Smooth muscle cell (in vitro differentiated cells): ENCODE results near the gene OSBPL8. TPM values are rescaled to one million over a fixed set of nuclear protein-coding genes. Genes with fewer than 3 reads are reported as not detected.

ENCODE experiments used
- DNase-seq: peaks from one replicate; lab custom pipeline; 2025; ENCODE audit not compliant: unreplicated experiment; lab: John Stamatoyannopoulos, UW
- H2AFZ ChIP-seq: fragments of 200-600 bp; sonication (generic); 2 replicates; pipeline ENCODE4 v1.6.0; 2016; ENCODE audit warnings: antibody characterized with exemption, low read depth, mild to moderate bottlenecking
- H3F3A ChIP-seq: fragments of 200-600 bp; sonication (generic); 2 replicates; pipeline ENCODE4 v1.6.0; 2017; ENCODE audit warnings: antibody characterized with exemption, low read depth
- H3K27ac ChIP-seq: fragments of 200-600 bp; sonication (generic); 2 replicates; pipeline ENCODE4 v1.5.1; 2016; ENCODE audit warnings: low read depth, mild to moderate bottlenecking
- H3K27me3 ChIP-seq: fragments of 200-600 bp; sonication (generic); 2 replicates; pipeline ENCODE4 v1.6.1; 2016; ENCODE audit warnings: low read depth, mild to moderate bottlenecking
- H3K36me3 ChIP-seq: fragments of 200-600 bp; sonication (generic); 2 replicates; pipeline ENCODE4 v1.5.1; 2016; ENCODE audit warnings: low read depth
- H3K4me1 ChIP-seq: fragments of 200-600 bp; sonication (generic); 2 replicates; pipeline ENCODE4 v1.5.1; 2016; ENCODE audit warnings: low read depth
- H3K4me2 ChIP-seq: fragments of 200-600 bp; sonication (generic); 2 replicates; pipeline ENCODE4 v1.6.0; 2016; ENCODE audit warnings: mild to moderate bottlenecking
- H3K4me3 ChIP-seq: fragments of 200-600 bp; sonication (generic); 2 replicates; pipeline ENCODE4 v1.5.1; 2016; ENCODE audit warnings: mild to moderate bottlenecking
- H3K79me2 ChIP-seq: fragments of 200-600 bp; sonication (generic); 2 replicates; pipeline ENCODE4 v1.6.0; 2016; ENCODE audit warnings: low read depth, mild to moderate bottlenecking
- H3K9ac ChIP-seq: fragments of 200-600 bp; sonication (generic); 2 replicates; pipeline ENCODE4 v1.6.0; 2016; ENCODE audit warnings: low read depth
- H3K9me3 ChIP-seq: fragments of 200-600 bp; sonication (generic); replicated peaks from 2 replicates; pipeline ENCODE4 v1.5.1; 2016; ENCODE audit warnings: low read depth
- H4K20me1 ChIP-seq: fragments of 200-600 bp; sonication (generic); 2 replicates; pipeline ENCODE4 v1.6.0; 2016; ENCODE audit warnings: low read depth
- WGBS: methylation state at CpG from one replicate; pipeline ENCODE4 v1.1.7; 2016; ENCODE audit warnings: low lambda C conversion rate; 5-methylcytosine and 5-hydroxymethylcytosine counted together
- polyA plus RNA-seq: library from polyadenylated mRNA; unstranded; fragments of >200 nt; fragmentation: Nextera tagmentation; extraction: Ambion mirVana; gene quantifications from 2 replicates; pipeline ENCODE4 v1.2.1, GENCODE V29; 2016
- total RNA-seq: library from RNA; depleted of rRNA; stranded (reverse); fragments of >200 nt; gene quantifications from 2 replicates; pipeline ENCODE4 v1.2.3, GENCODE V29; 2014
- TF ChIP-seq, protein P1 (sequence below): fragments of 200-600 bp; sonication (generic); IDR thresholded peaks from 2 replicates; pipeline ENCODE4 v1.5.1; 2017; ENCODE audit warnings: borderline replicate concordance, mild to moderate bottlenecking, antibody characterized with exemption; ENCODE audit not compliant: insufficient read depth, poor library complexity, severe bottlenecking

Gene OSBPL8
- total and polyA plus RNA-seq, 2 experiments from 2014 or later: 32.0 to 108 TPM

- Histone ChIP-seq H4K20me1 (peaks cover 70% of the 10 kb centered on the region), H3K27me3 (no peaks in the 10 kb centered on the region), H3K79me2 (peaks cover 90% of the 10 kb centered on the region), H3K4me3 (no peak overlapping the region), H2AFZ (no peak overlapping the region), H3F3A (no peaks in the 10 kb centered on the region), H3K36me3 (no peaks in the 10 kb centered on the region), H3K4me2 (no peak overlapping the region), H3K4me1 (peaks cover 11% of the 10 kb centered on the region), H3K27ac (no peak overlapping the region), H3K9me3 (no peaks in the 10 kb centered on the region), H3K9ac (no peak overlapping the region)
- no peak for DNase-seq
- 93% methylated on average over 4 of the region's 4 CpGs for WGBS
- TF ChIP-seq, protein P1, sequence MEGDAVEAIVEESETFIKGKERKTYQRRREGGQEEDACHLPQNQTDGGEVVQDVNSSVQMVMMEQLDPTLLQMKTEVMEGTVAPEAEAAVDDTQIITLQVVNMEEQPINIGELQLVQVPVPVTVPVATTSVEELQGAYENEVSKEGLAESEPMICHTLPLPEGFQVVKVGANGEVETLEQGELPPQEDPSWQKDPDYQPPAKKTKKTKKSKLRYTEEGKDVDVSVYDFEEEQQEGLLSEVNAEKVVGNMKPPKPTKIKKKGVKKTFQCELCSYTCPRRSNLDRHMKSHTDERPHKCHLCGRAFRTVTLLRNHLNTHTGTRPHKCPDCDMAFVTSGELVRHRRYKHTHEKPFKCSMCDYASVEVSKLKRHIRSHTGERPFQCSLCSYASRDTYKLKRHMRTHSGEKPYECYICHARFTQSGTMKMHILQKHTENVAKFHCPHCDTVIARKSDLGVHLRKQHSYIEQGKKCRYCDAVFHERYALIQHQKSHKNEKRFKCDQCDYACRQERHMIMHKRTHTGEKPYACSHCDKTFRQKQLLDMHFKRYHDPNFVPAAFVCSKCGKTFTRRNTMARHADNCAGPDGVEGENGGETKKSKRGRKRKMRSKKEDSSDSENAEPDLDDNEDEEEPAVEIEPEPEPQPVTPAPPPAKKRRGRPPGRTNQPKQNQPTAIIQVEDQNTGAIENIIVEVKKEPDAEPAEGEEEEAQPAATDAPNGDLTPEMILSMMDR: no peak
Observed at GRCh38 chr12:76532520-76532919, 27.1 kb downstream of the OSBPL8 start.

DNA sequence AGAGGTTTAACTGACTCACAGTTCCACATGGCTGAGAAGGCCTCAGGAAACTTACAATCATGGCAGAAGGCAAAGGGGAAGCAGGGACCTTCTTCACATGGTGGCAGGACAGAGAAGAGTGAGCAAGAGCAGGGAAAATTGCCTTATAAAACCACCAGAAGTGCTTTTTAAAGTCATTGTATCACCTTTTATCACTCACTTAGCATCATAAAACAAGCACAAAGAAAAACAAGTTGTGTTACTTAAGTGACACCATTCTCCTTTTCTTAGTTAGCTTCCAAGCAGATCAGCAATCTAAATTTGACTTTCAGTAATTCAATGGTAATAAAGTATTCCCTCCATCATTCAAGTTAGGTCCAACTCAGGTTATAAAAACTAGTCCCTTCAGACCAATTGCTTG lies 28.5 kb downstream of the OSBPL8 start:
- Histone ChIP-seq H3K36me3 (no peaks in the 10 kb centered on the region), H2AFZ (no peak overlapping the region), H3K4me2 (no peak overlapping the region), H3K27me3 (no peaks in the 10 kb centered on the region), H3K27ac (no peak overlapping the region), H3K4me1 (peaks cover 11% of the 10 kb centered on the region), H3K4me3 (no peak overlapping the region), H4K20me1 (peaks cover 74% of the 10 kb centered on the region), H3K79me2 (peaks cover 89% of the 10 kb centered on the region), H3F3A (no peaks in the 10 kb centered on the region), H3K9ac (no peak overlapping the region), H3K9me3 (no peaks in the 10 kb centered on the region)
- TF ChIP-seq, protein P1: no peak
- DNase-seq: no peak

DNA sequence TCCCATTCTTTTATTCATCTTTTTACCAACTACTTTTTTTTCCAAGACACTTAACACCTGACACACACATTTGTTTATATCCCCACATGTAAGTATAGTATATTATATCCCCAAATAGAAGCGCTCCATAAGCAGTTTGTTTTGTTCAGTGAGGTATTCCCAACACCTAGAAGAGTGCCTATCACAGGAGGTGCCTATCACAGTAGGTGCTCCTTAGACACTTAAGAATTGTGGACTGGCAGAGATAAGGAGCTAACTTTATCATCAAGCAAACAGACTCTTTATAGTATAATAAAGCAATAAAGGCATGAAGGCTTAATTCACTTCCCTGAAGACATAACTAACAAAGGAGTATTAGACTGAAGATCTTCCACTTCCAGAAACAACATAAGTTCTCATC lies 29.1 kb downstream of the OSBPL8 start:
- H3K79me2 ChIP-seq: peaks cover 89% of the 10 kb centered on the region
- H3K4me1 ChIP-seq: peaks cover 11% of the 10 kb centered on the region
- H2AFZ ChIP-seq: no peak overlapping the region
- no peaks in the 10 kb centered on the region for H3K9me3 ChIP-seq
- no peak overlapping the region for H3K4me2 ChIP-seq
- no peaks in the 10 kb centered on the region for H3F3A ChIP-seq
- H3K36me3 ChIP-seq: no peaks in the 10 kb centered on the region
- DNase-seq: no peak
- TF ChIP-seq, protein P1: no peak
- no peak overlapping the region for H3K4me3 ChIP-seq
- H3K9ac ChIP-seq: no peak overlapping the region
- H3K27me3 ChIP-seq: no peaks in the 10 kb centered on the region
- H3K27ac ChIP-seq: no peak overlapping the region
- 100% methylated on average over 1 of the region's 1 CpG for WGBS
- H4K20me1 ChIP-seq: peaks cover 78% of the 10 kb centered on the region

GRCh38 chr12:76529226-76529918 lies 30.2 kb downstream of the OSBPL8 start:
- Histone ChIP-seq H3K9ac (no peak overlapping the region), H3K36me3 (no peaks in the 10 kb centered on the region), H3K27ac (no peak overlapping the region), H4K20me1 (peaks cover 75% of the 10 kb centered on the region), H3K4me1 (peaks cover 11% of the 10 kb centered on the region), H3K4me2 (no peak overlapping the region), H3K4me3 (no peak overlapping the region), H2AFZ (no peak overlapping the region), H3K79me2 (peaks cover 89% of the 10 kb centered on the region), H3K9me3 (no peaks in the 10 kb centered on the region), H3K27me3 (no peaks in the 10 kb centered on the region), H3F3A (no peaks in the 10 kb centered on the region)
- no peak for DNase-seq
- TF ChIP-seq, protein P1: no peak
- 36% methylated on average over 4 of the region's 4 CpGs for WGBS
